H1 (cell line): ENCODE data around the gene SPTBN1. TPM values are rescaled to one million over a fixed set of nuclear protein-coding genes. Genes with fewer than 3 reads are reported as not detected.

Source experiments
- CTCF ChIA-PET: fragments of 300-600 bp; sonication (Branson Sonifier 250); formaldehyde crosslinking; loops from one replicate; lab custom pipeline; 2021; ENCODE audit not compliant: partially characterized antibody; lab: Charles Lee
- POLR2A ChIA-PET: fragments of 300-600 bp; sonication (Branson Sonifier 250); formaldehyde crosslinking; loops from one replicate; lab custom pipeline; 2021; ENCODE audit warnings: inconsistent platforms; ENCODE audit not compliant: partially characterized antibody; lab: Charles Lee
- DNase-seq, 2 experiments: peaks; one replicate each; pipeline versions ENCODE4 v3.0.0 to v3.0.0-alpha.2; 2010 to 2022; ENCODE audit warnings: low spot score in 2 of 2, low read depth in 1 of 2, mixed read lengths in 1 of 2
- FAIRE-seq: peaks from 2 replicates; lab custom pipeline; 2011; peaks lifted over from hg19 to GRCh38; lab: Jason Lieb, UNC
- H2AFZ ChIP-seq: 2 replicates; pipeline ENCODE4 v1.8.1; 2012; ENCODE audit warnings: low read length, inconsistent platforms
- H2AK5ac ChIP-seq: 2 replicates; pipeline ENCODE4 v1.6.1; 2013; ENCODE audit warnings: low read depth, low read length
- H2BK120ac ChIP-seq: replicated peaks from 2 replicates; pipeline ENCODE3; 2013; ENCODE audit warnings: low read depth, low read length, inconsistent platforms
- H2BK12ac ChIP-seq: 2 replicates; pipeline ENCODE4 v1.6.1; 2013; ENCODE audit warnings: low read depth, low read length
- H2BK15ac ChIP-seq: 2 replicates; pipeline ENCODE4 v1.6.1; 2013; ENCODE audit warnings: low read length
- H2BK20ac ChIP-seq: 2 replicates; pipeline ENCODE4 v1.6.1; 2013; ENCODE audit warnings: low read length
- H2BK5ac ChIP-seq: 2 replicates; pipeline ENCODE4 v1.6.1; 2013; ENCODE audit warnings: low read depth, low read length
- H3K14ac ChIP-seq: 2 replicates; pipeline ENCODE4 v1.6.1; 2013; ENCODE audit warnings: inconsistent platforms; ENCODE audit not compliant: insufficient read length
- H3K18ac ChIP-seq: 2 replicates; pipeline ENCODE4 v1.6.1; 2013; ENCODE audit warnings: low read length; ENCODE audit errors: extremely low read depth
- H3K23ac ChIP-seq: 2 replicates; pipeline ENCODE4 v1.6.1; 2013; ENCODE audit warnings: inconsistent platforms; ENCODE audit not compliant: insufficient read length
- H3K23me2 ChIP-seq: 2 replicates; pipeline ENCODE4 v1.6.1; 2013; ENCODE audit warnings: low read depth, low read length
- H3K27ac ChIP-seq: 2 replicates; pipeline ENCODE4 v1.6.1; 2011; ENCODE audit warnings: low read depth, low read length, inconsistent platforms
- H3K27me3 ChIP-seq, 4 experiments: replicated peaks in 1 of 4; 1 replicate in 1 of 4; 2 replicates in 3 of 4; pipeline versions ENCODE4 v1.6.1 to v1.8.1; 2011 to 2013; ENCODE audit warnings: low read length in 3 of 4, mild to moderate bottlenecking in 3 of 4, inconsistent platforms in 2 of 4, mixed read lengths in 2 of 4, moderate library complexity in 1 of 4; ENCODE audit not compliant: control insufficient read depth in 3 of 4, insufficient read depth in 3 of 4; ENCODE audit errors: extremely low read depth in 1 of 4
- H3K36me3 ChIP-seq, 4 experiments: 2 replicates each; pipeline versions ENCODE4 v1.6.1 to v1.8.1; 2011 to 2013; ENCODE audit warnings: mild to moderate bottlenecking in 4 of 4, low read length in 3 of 4, moderate library complexity in 2 of 4, control low read depth in 1 of 4, inconsistent platforms in 1 of 4; ENCODE audit not compliant: insufficient read depth in 4 of 4, control insufficient read depth in 2 of 4
- H3K4ac ChIP-seq: replicated peaks from 2 replicates; pipeline ENCODE3; 2013; ENCODE audit warnings: low read length, low read depth, mixed read lengths, inconsistent platforms; ENCODE audit not compliant: insufficient read length
- H3K4me1 ChIP-seq, 4 experiments: replicated peaks in 1 of 4; 1 replicate in 1 of 4; 2 replicates in 3 of 4; pipeline versions ENCODE4 v1.6.1 to v1.8.1; 2011 to 2013; ENCODE audit warnings: low read length in 3 of 4, inconsistent platforms in 2 of 4, mixed read lengths in 1 of 4; ENCODE audit not compliant: insufficient read depth in 4 of 4, control insufficient read depth in 3 of 4
- H3K4me2 ChIP-seq, 2 experiments: 2 replicates each; pipeline versions ENCODE4 v1.6.1 to v1.8.1; 2011 to 2013; ENCODE audit warnings: low read depth in 2 of 2, low read length in 2 of 2, control low read depth in 1 of 2, inconsistent platforms in 1 of 2, mild to moderate bottlenecking in 1 of 2; ENCODE audit not compliant: insufficient read depth in 1 of 2
- H3K4me3 ChIP-seq, 4 experiments: fragments of 200-600, 300-600 bp in 1 of 4; sonication (generic), shearing (Covaris generic), sonication (Bioruptor Twin) in 1 of 4; 2 replicates each; pipeline versions ENCODE4 v1.5.1 to v1.8.1; 2011 to 2016; ENCODE audit warnings: low read length in 4 of 4, low read depth in 3 of 4, control low read depth in 2 of 4, inconsistent platforms in 2 of 4, mild to moderate bottlenecking in 2 of 4, mixed read lengths in 1 of 4, moderate library complexity in 1 of 4; ENCODE audit not compliant: insufficient read depth in 2 of 4; ENCODE audit errors: extremely low read depth in 1 of 4
- H3K56ac ChIP-seq: replicated peaks from 2 replicates; pipeline ENCODE3; 2013; ENCODE audit warnings: low read depth, mild to moderate bottlenecking, mixed read lengths, low read length, inconsistent platforms; ENCODE audit not compliant: insufficient read length
- H3K79me1 ChIP-seq: 2 replicates; pipeline ENCODE4 v1.6.1; 2013; ENCODE audit warnings: low read depth, low read length, control low read depth
- H3K79me2 ChIP-seq, 2 experiments: 2 replicates each; pipeline versions ENCODE4 v1.6.1 to v1.8.1; 2012 to 2013; ENCODE audit warnings: low read length in 2 of 2, mild to moderate bottlenecking in 2 of 2, inconsistent platforms in 1 of 2; ENCODE audit not compliant: insufficient read depth in 2 of 2, control insufficient read depth in 1 of 2
- H3K9ac ChIP-seq, 4 experiments: replicated peaks in 1 of 4; 1 replicate in 1 of 4; 2 replicates in 3 of 4; pipeline versions ENCODE4 v1.6.1 to v1.8.1; 2011 to 2013; ENCODE audit warnings: low read depth in 3 of 4, low read length in 3 of 4, control low read depth in 2 of 4, mild to moderate bottlenecking in 2 of 4, moderate library complexity in 2 of 4, inconsistent platforms in 1 of 4; ENCODE audit errors: extremely low read depth in 1 of 4
- H3K9me3 ChIP-seq, 2 experiments: 2 replicates each; pipeline versions ENCODE4 v1.6.1 to v1.8.1; 2012 to 2013; ENCODE audit warnings: mild to moderate bottlenecking in 2 of 2, moderate library complexity in 2 of 2, control low read depth in 1 of 2, inconsistent platforms in 1 of 2, low read depth in 1 of 2, low read length in 1 of 2, mixed read lengths in 1 of 2; ENCODE audit not compliant: insufficient read depth in 2 of 2
- H4K20me1 ChIP-seq, 2 experiments: replicated peaks in 1 of 2; 2 replicates each; pipeline versions ENCODE3 to v1.8.1; 2011 to 2013; ENCODE audit warnings: inconsistent platforms in 2 of 2, low read length in 2 of 2, mild to moderate bottlenecking in 1 of 2; ENCODE audit not compliant: insufficient read depth in 2 of 2, control insufficient read depth in 1 of 2
- H4K5ac ChIP-seq: 2 replicates; pipeline ENCODE4 v1.6.1; 2013; ENCODE audit warnings: low read length, low read depth, mixed read lengths, inconsistent platforms; ENCODE audit not compliant: insufficient read length
- H4K8ac ChIP-seq: 2 replicates; pipeline ENCODE4 v1.8.0; 2013; ENCODE audit warnings: mild to moderate bottlenecking, moderate library complexity, low read length, inconsistent platforms; ENCODE audit not compliant: insufficient read depth; ENCODE audit errors: extremely low read depth
- H4K91ac ChIP-seq: replicated peaks from 2 replicates; pipeline ENCODE3; 2013; ENCODE audit warnings: low read length, mixed read lengths, inconsistent platforms; ENCODE audit not compliant: insufficient read length
- ASH2L ChIP-seq: fragments of 200-600, 300-600 bp; sonication (generic); IDR thresholded peaks from one replicate; pipeline ENCODE4 v1.7.1; 2017; ENCODE audit warnings: low read length
- HDAC2 ChIP-seq, 2 experiments: fragments of 300-600 bp in 1 of 2; sonication (generic) in 1 of 2; IDR thresholded peaks; 2 replicates each; pipeline ENCODE4 v1.6.1; 2011 to 2012; ENCODE audit warnings: low read depth in 2 of 2, low read length in 2 of 2, mild to moderate bottlenecking in 2 of 2, moderate library complexity in 2 of 2, borderline replicate concordance in 1 of 2, inconsistent platforms in 1 of 2
- SP2 ChIP-seq: IDR thresholded peaks from 2 replicates; pipeline ENCODE4 v1.6.1; 2012; ENCODE audit warnings: mild to moderate bottlenecking, low read length, inconsistent platforms
- WGBS, 2 experiments: shearing (Covaris generic) in 1 of 2; methylation state at CpG; one replicate each; pipeline versions ENCODE4 v1.1.6 to v1.1.7; 2013 to 2015; ENCODE audit warnings: low lambda C conversion rate in 2 of 2, mixed read lengths in 2 of 2, inconsistent platforms in 1 of 2, low coverage in 1 of 2, missing lambda C conversion rate in 1 of 2; ENCODE audit not compliant: insufficient replicate concordance in 2 of 2, insufficient coverage in 1 of 2, insufficient read length in 1 of 2; ENCODE audit errors: extremely low coverage in 1 of 2, missing lambda C conversion rate in 1 of 2; 5-methylcytosine and 5-hydroxymethylcytosine counted together
- polyA plus RNA-seq, 7 experiments: library from polyadenylated mRNA; depleted of rRNA in 3 of 7; stranded (reverse) in 5 of 7; unstranded in 2 of 7; fragments of >200 nt in 5 of 7; fragments of 200-250 nt in 2 of 7; gene quantifications; 1 replicate in 5 of 7; 2 replicates in 1 of 7; 4 replicates in 1 of 7; pipeline versions ENCODE4 v1.2.1 to v1.2.3, GENCODE V29; 2011 to 2013; ENCODE audit warnings: missing spikeins in 2 of 7, mixed read lengths in 2 of 7
- total RNA-seq: library from RNA; stranded (reverse); fragmentation: NEBNext Ultra II Directional; extraction: Animal tissue kit (Norgen Biotek cat#: 25700); gene quantifications from 2 replicates; pipeline ENCODE4 v1.2.1, GENCODE V29; 2021

The SPTBN1 gene
- total and polyA plus RNA-seq, 2 of the 8 experiments (the other 6 are each of a cell fraction or from before 2014, with no cell fraction given): 31.8 to 180 TPM

GRCh38 chr2:54595161-54595803, 139.2 kb downstream of the SPTBN1 start:
- H3K79me1 ChIP-seq: peaks cover 24% of the 10 kb centered on the region
- H2BK12ac ChIP-seq: no peak overlapping the region
- H2BK20ac ChIP-seq: no peak overlapping the region
- DNase-seq: no peak
- TF ChIP-seq ASH2L (no peak), HDAC2 (IDR thresholded peaks at IDR 0.05; ENCODE audit: borderline replicate concordance in 1 of 2, low read depth in 2 of 2, low read length in 2 of 2) (no peak), SP2 (no peak)
- H4K8ac ChIP-seq: no peak overlapping the region
- no peak overlapping the region for H3K9ac ChIP-seq
- no peak overlapping the region for H3K18ac ChIP-seq
- no peaks in the 10 kb centered on the region for H3K27me3 ChIP-seq
- H3K4me3 ChIP-seq: no peak overlapping the region
- no peak overlapping the region for H2AFZ ChIP-seq
- no peak overlapping the region for H3K4me2 ChIP-seq
- no peaks in the 10 kb centered on the region for H3K9me3 ChIP-seq
- peaks cover 0 to 13% (median 8%) of the 10 kb centered on the region in 4 experiments; a peak in 6 of 8 replicates for H3K36me3 ChIP-seq
- no peak overlapping the region for H3K14ac ChIP-seq
- no peak overlapping the region for H2BK15ac ChIP-seq
- H4K91ac ChIP-seq: no peak overlapping the region
- H4K5ac ChIP-seq: no peak overlapping the region
- peaks cover 0 to 7% (median 1%) of the 10 kb centered on the region in 4 experiments; a peak in 1 of 7 replicates for H3K4me1 ChIP-seq
- H3K27ac ChIP-seq: no peak overlapping the region
- peaks cover 0 to 96% of the 10 kb centered on the region in 2 experiments; a peak in 3 of 4 replicates for H3K79me2 ChIP-seq
- 95% methylated on average over 13 of the region's 13 CpGs; no CpG with 5 or more reads in 1 of the 2 experiments for WGBS, 2 experiments
- no peak overlapping the region for H3K56ac ChIP-seq
- no peak overlapping the region for H2BK120ac ChIP-seq
- ChIA-PET CTCF (interaction anchor here (0.8 to 1.6 kb wide), 7 partner anchors 10 to 109 kb away, joined by 3 to 6 read pairs (median 3); no protein-coding TSS in a partner anchor), POLR2A (interaction anchor here (0.7 to 1.1 kb wide), 2 partner anchors 11 to 38 kb away, joined by 4 to 5 read pairs; no protein-coding TSS in a partner anchor)
- no peak overlapping the region for H3K23ac ChIP-seq
- no peak overlapping the region for H2AK5ac ChIP-seq
- H2BK5ac ChIP-seq: no peak overlapping the region
- H3K23me2 ChIP-seq: no peaks in the 10 kb centered on the region
- H4K20me1 ChIP-seq: peaks cover 7 to 16% of the 10 kb centered on the region in 2 experiments
- no peak for FAIRE-seq
- no peak overlapping the region for H3K4ac ChIP-seq
